NCI-H2171 treated with DMSO at 0.1 percent for 48 hours (cell line): Measurements from ENCODE around the gene DLK1.

Experiments
- DNase-seq: peaks from one replicate; lab custom pipeline; 2025; lab: John Stamatoyannopoulos, UW

DLK1 gene

DNA sequence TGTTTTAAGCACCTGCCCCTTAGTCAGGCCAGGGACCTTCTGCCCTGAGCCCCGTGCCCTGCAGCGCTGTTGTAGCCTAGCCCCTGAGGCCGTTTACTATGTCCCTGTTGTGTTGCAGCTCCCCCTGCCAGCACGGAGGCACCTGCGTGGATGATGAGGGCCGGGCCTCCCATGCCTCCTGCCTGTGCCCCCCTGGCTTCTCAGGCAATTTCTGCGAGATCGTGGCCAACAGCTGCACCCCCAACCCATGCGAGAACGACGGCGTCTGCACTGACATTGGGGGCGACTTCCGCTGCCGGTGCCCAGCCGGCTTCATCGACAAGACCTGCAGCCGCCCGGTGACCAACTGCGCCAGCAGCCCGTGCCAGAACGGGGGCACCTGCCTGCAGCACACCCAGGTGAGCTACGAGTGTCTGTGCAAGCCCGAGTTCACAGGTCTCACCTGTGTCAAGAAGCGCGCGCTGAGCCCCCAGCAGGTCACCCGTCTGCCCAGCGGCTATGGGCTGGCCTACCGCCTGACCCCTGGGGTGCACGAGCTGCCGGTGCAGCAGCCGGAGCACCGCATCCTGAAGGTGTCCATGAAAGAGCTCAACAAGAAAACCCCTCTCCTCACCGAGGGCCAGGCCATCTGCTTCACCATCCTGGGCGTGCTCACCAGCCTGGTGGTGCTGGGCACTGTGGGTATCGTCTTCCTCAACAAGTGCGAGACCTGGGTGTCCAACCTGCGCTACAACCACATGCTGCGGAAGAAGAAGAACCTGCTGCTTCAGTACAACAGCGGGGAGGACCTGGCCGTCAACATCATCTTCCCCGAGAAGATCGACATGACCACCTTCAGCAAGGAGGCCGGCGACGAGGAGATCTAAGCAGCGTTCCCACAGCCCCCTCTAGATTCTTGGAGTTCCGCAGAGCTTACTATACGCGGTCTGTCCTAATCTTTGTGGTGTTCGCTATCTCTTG lies 7.6 kb downstream of the DLK1 start:
- no peak for DNase-seq

- DNase-seq, result no peak
Measured at GRCh38 chr14:100735271-100735670, 8.6 kb downstream of the DLK1 start.

DNA sequence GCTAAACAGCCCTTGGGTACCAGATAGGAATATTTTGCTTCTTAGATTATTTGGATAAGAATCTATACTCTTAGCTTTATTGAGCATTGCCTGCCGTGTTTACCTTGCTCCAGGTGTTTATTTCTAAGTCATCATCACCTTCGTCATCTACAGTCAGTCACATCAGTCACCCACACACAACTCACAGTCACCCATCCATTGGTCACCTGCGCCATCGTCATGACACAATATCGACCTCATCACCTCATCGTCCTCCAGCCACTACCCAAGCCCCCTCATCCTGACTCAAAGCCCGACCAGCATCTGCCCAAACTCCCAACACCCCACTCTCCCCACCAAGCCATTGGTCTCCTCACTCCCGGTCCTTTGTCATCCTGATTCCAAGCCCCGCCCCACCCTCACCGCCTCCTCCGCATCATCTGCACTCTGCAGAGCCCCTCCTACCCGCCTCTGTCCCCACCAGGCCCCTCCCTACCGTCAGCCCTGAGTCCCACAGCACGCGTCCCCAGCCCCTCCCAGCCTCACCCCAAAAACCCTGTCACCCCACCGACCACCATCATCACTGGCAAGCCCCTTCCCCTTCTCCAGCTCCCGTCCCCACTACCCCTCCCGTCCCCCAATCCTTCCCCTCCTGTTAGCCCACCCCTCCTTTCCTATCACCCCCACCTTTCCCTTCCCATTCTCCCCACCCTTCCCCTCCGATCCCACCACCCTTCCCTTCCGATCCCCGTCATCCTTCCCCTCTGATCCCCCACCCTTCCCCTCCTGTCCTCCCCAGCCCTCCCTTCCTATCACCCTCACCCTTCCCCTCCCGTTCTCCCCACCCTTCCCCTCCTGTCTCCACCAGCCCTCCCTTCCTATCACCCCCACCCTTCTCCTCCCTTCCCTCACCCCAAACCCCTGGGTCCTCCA lies 9.8 kb downstream of the DLK1 start:
- no peak for DNase-seq

GRCh38 chr14:100737526-100737925 lies 10.8 kb downstream of the DLK1 start:
- DNase-seq, result no peak

GRCh38 chr14:100738269-100738691 lies 11.6 kb downstream of the DLK1 start:
- no peak for DNase-seq

DNA sequence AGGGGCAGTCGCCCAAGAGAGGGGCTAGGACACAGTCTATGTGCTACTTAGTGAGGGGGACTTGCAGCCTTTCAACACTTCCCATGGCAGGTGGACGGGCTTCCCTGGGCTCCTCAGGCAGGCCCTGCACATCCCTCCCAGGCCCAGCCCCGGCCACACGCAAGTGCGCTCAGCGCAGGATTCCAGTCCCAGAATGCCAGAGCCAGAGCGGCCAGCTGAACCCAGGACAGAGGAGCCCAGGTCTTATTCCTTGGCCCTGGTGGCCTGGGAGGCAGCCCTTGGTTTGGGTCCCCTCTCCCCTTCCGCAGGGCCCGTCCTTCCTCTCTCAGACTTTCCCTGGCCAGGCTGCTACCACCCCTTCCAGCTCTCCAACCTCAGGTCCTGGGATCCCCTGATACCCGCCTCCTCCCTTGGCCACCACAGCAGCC lies 12.0 kb downstream of the DLK1 start:
- DNase-seq, result no peak

DNA sequence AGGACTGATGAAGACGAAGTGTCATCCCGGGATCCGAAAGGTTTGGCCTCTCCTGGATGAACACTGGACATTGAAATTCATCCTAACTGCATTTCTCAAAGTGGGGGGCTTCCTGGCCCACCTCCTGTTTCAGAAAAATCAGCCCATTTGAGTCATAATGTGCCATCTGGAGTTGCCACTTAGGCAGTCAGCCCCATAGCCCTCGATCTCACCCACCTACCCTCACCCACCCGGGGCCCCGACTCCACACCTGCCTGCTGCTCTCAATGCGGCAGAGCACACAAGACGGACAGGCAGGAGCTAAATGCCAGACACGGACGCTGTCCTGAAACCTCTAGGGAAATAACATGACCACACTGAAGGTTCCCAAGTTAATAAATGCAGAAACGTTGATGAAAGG lies 12.6 kb downstream of the DLK1 start:
- DNase-seq, result no peak

- DNase-seq, result no peak
Measured at GRCh38 chr14:100740196-100740825, 13.6 kb downstream of the DLK1 start.

GRCh38 chr14:100740929-100741328 lies 14.2 kb downstream of the DLK1 start:
- no peak for DNase-seq

- no peak for DNase-seq
Measured at GRCh38 chr14:100741966-100742365, 15.3 kb downstream of the DLK1 start.

DNA sequence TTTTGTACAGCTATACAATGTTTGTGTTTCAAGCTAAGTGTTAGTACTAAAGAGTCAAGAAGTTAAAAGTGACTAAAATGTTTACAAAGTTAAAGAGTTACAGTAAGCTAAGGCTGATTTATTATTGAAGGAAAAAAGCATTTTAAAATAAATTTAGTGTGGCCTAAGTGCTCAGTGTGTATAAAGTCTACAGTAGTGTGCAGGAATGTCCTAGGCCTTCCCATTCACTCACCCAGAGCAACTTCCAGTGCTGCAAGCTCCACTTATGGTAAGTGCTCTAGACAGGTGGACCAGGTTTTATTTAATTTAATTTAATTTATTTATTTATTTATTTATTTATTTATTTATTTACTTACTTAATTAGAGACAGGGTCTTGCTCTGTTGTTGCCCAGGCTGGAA lies 19.6 kb downstream of the DLK1 start:
- no peak for DNase-seq

DNA sequence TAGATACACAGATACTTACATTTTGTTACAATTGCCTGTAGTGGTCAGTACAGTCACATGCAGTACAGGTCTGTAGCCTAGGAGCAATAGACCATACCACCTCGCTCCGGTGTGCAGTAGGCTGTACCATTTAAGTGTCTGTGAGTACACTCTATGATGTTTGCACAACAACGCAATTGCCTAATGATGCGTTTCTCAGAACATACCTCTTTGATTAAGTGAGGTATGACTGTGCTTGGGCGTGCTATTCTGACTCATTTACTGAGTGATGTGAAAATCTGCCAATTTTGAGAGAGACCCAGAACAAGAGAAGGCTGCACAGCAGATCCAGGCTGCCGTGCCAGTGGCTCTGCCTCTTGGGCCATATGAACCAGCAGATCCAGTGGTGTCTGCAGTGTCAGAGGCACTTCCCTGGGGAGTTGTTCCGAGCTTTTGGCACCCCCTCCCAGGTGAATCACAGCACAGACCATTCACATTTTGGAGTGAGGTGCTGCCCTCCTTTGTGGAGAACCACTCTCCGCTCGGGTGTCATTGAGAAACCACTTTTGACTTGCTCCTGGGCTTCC lies 20.4 kb downstream of the DLK1 start:
- peak; percentile 36 for DNase-seq

- DNase-seq, result no peak
Measured at GRCh38 chr14:100747736-100748135, 21.0 kb downstream of the DLK1 start.

GRCh38 chr14:100748403-100748802 lies 21.7 kb downstream of the DLK1 start:
- DNase-seq, result no peak

DNA sequence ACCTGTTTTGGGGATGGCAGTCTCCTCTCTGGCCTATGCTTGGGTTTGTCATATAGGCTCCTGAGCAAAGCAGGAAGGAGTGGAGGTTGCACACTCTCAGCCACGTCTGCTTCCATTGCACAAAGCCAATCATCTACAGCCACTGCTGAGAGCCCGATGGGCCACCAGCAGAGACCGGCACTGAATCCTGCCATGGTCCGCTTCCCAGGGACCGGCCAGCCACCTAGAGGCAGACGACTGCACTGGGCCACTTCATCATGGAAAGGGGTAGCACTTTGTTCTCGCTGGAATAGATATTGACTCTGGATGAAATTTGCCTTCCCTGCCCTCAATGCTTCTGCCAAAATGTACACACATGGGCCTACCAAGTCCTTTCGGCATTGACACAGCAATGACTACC lies 22.3 kb downstream of the DLK1 start:
- DNase-seq, result no peak

GRCh38 chr14:100749967-100750597 lies 23.4 kb downstream of the DLK1 start:
- no peak for DNase-seq

DNA sequence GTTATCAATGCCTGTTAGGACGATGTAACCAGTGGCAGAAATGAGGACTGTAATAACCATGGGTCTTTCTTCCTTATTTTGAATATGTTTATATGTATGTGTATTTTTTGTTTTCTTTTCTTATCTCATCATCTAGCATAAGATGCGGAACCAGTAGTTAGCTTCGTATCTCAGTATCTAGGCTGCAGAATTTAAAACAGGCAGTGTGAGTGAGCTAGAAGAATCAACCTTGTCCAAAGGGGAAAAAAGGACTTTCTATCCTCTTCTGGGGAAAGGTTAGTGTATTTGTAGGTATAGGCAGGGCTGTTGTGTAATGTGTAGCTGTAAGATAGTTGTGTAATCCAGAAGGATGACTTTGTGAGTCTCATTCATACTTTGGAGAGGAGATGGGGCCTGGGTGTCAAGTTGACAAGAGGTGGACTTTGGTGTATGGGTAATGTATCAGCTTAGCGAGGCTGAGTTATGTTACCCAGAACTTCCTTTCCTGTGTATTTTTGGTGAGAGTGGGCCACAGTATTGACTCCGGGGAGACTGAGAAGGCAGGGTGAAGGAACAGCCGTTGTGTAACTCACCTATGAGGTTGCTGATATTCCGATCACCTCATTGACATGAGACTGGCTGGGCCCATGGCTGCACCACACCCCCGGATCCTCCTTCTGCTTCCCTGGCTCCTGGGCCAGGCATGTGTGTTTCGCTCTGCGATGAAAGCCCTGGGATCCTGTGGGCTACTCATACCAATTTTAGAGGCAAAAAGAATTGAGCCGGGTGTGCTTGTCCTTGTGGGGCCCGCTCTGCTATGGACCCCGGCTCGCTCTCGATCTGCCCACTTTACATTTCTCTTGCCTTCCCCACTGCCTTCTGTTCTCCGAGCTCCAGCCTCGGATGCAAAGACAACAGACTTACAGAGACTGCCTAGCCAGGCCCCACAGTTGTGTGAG lies 24.3 kb downstream of the DLK1 start:
- DNase-seq, result no peak

GRCh38 chr14:100754020-100754419 lies 27.3 kb downstream of the DLK1 start:
- DNase-seq, result no peak

DNA sequence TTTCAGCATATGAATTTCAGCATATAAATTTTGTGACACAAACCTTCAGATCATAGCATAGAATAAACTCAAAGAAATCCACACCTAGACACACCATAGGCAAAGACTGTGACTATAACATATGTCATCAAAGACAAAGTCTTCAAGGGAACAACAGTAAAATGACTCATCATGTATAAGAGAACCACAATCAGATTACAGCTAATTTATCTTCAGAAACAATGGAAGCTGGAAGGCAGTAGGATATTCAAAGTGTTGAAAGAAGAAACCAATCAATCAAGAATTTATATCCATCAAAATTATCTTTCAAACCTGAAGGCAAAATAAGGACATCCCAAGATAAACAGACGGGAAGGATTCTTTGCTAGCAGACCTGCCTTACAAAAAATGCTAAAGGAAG lies 29.0 kb downstream of the DLK1 start:
- DNase-seq, result peak; percentile 28

GRCh38 chr14:100761481-100761880 lies 34.8 kb downstream of the DLK1 start:
- DNase-seq, result no peak
